ENCODE measurements around the gene ATG101. TPM values are rescaled to one million over a fixed set of nuclear protein-coding genes. Genes with fewer than 3 reads are reported as not detected.

The ATG101 gene
- total RNA-seq, 1 experiment from 2014 or later, result 78.6 TPM

DNA sequence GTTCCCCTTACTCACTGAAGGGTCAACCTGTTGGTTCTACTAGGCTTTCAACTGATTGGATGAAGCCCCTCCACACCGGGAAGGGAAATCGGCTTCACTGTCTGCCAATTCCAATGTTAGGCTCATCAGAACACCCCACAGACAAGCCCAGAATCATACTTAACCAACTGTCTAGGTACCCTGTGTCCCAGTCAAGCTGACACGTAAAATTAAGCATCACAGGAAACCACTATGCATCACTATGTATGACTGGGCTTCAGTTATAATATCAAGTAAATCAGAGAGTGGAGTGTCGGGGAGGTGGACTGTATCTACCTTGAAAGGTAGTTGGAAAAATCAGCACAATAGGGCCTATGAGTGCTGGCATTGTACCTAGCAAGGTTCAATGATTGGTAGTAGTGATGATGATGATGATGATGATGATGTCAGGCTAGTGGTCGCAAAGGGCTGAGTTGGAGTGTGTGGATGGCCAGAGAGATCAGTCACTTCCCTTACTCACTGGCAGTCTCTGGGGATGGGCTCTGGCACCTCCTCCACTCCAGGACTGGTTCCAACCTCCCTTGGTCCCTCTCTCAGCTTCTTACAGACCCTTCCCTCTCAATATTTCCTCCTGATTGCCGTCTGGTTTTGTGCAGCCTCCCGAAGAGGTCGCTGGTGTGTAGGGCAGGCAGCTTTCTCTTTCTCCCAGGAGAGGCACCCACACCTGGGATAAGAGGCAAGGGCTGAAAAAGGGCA is 3.3 kb upstream of the ATG101 start:
- Histone ChIP-seq H3K4me1 (replicated peaks) (peaks cover 26% of the 10 kb centered on the region), H3K27me3 (replicated peaks) (no peaks in the 10 kb centered on the region), H3K36me3 (peaks cover 8% of the 10 kb centered on the region), H3K27ac (no peak overlapping the region), H3K9me3 (replicated peaks) (no peaks in the 10 kb centered on the region), H3K4me3 (no peak overlapping the region)
- no peak for DNase-seq (ENCODE audit: low read depth in 1 of 2, low spot score in 2 of 2)

DNA sequence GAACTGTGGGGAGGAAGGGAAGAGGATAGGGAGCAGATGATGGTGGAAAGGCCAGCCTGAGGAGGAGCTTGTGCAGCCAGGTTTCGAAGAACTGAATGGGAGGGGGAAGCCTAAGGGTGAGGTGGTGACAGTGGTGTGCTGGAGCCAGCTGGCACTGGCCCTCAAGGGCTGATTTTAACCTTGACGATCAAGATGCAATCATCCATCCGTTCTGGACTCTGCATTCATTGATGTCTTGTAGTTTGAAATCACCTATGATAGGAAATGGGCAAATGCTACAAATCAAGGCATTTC is 2.8 kb upstream of the ATG101 start:
- H3K4me1 ChIP-seq (replicated peaks), result peaks cover 31% of the 10 kb centered on the region
- H3K4me3 ChIP-seq, result no peak overlapping the region
- no peak overlapping the region for H3K27ac ChIP-seq
- H3K27me3 ChIP-seq (replicated peaks), result no peaks in the 10 kb centered on the region
- no peaks in the 10 kb centered on the region for H3K9me3 ChIP-seq (replicated peaks)
- no peak for DNase-seq (ENCODE audit: low read depth in 1 of 2, low spot score in 2 of 2)
- H3K36me3 ChIP-seq, result peaks cover 12% of the 10 kb centered on the region

- no peaks in the 10 kb centered on the region for H3K9me3 ChIP-seq (replicated peaks)
- peaks cover 42% of the 10 kb centered on the region for H3K36me3 ChIP-seq
- H3K27ac ChIP-seq, result peak overlapping the region; percentile 99
- H3K27me3 ChIP-seq (replicated peaks), result no peaks in the 10 kb centered on the region
- H3K4me1 ChIP-seq (replicated peaks), result peaks cover 30% of the 10 kb centered on the region
- H3K4me3 ChIP-seq, result peak overlapping the region; percentile 92
- peak in 1 of 2 experiments; percentile 7 for DNase-seq (ENCODE audit: low read depth in 1 of 2, low spot score in 2 of 2)
Measured at GRCh38 chr12:52070185-52070925, 577 bp downstream of the ATG101 start.

- Histone ChIP-seq H3K27ac (no peak overlapping the region), H3K36me3 (peaks cover 70% of the 10 kb centered on the region)
- DNase-seq (ENCODE audit: low read depth in 1 of 2, low spot score in 2 of 2), result peak; percentile 35 to 53
Measured at GRCh38 chr12:52073531-52074381, 4.0 kb downstream of the ATG101 start.

DNA sequence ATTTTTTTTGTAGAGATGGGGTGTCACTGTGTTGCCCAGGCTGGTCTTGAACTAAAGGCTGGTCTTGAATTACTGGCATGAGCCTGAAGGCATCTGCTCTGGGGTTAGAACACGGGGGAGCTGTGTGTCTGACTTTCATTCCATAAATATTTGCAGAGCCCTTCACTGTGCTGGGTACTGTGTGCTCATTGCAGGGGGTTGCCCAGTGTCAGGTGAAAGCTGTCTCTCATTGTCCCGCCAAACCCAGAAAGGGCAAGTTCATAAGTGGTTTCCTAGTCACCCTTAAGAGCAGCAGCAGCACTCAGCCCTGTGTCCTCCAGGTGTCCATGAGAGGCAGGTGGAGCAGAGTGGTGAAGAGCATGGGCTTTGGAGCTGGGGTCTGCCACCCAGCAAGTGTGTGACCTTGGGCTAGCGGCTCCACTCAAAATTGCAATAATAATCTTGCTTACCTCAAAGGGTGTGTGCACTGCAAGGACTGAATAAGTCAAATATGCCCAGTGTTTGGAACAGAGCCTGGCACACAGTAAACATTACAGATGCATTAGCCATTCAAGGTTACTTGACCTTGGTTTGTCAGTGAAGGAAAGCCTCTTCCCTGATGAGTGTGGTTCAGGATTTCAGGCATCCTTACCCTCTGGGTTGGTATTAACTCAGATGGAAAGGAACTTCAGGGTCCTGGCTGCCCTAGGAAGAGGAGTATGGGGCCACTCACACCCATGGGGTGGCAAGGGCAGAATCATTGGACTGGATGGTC is 5.4 kb downstream of the ATG101 start:
- H3K27ac ChIP-seq, result no peak overlapping the region
- H3K36me3 ChIP-seq, result peaks cover 72% of the 10 kb centered on the region
- no peaks in the 10 kb centered on the region for H3K9me3 ChIP-seq (replicated peaks)
- DNase-seq (ENCODE audit: low read depth in 1 of 2, low spot score in 2 of 2), result no peak
- H3K27me3 ChIP-seq (replicated peaks), result no peaks in the 10 kb centered on the region
- H3K4me3 ChIP-seq, result no peak overlapping the region
- peaks cover 25% of the 10 kb centered on the region for H3K4me1 ChIP-seq (replicated peaks)

More at GRCh38 chr12:52073531-52074381, 4.0 kb downstream of the ATG101 start:
- no peaks in the 10 kb centered on the region for H3K27me3 ChIP-seq (replicated peaks)
- no peaks in the 10 kb centered on the region for H3K9me3 ChIP-seq (replicated peaks)
- H3K4me1 ChIP-seq (replicated peaks), result peaks cover 30% of the 10 kb centered on the region
- no peak overlapping the region for H3K4me3 ChIP-seq

GRCh38 chr12:52076811-52077210 is 7.0 kb downstream of the ATG101 start:
- Histone ChIP-seq H3K36me3 (peaks cover 67% of the 10 kb centered on the region), H3K27ac (no peak overlapping the region), H3K4me3 (no peak overlapping the region), H3K27me3 (replicated peaks) (no peaks in the 10 kb centered on the region), H3K9me3 (replicated peaks) (no peaks in the 10 kb centered on the region), H3K4me1 (replicated peaks) (peaks cover 10% of the 10 kb centered on the region)
- DNase-seq (ENCODE audit: low read depth in 1 of 2, low spot score in 2 of 2), result no peak

DNA sequence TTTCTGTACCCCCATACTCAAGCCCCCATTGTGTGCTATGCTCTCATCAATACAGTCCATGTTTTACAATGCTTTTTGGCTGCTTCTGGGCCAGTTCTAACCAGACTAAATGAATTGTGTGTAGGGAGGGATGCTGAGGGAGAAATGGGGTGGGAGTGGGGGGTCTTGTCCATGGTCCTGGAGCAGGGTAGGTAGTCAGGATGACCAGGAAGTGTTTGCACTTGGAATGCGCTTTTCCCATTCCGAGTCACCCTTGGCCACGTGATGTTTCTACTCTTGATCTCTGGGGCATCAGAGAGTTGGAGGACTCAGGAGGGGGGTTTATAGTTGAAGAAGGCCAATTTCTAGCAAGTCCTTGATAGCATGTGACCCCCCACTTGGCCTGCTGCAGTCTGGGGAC is 8.5 kb downstream of the ATG101 start:
- Histone ChIP-seq H3K27ac (no peak overlapping the region), H3K36me3 (peaks cover 55% of the 10 kb centered on the region), H3K9me3 (replicated peaks) (no peaks in the 10 kb centered on the region), H3K27me3 (replicated peaks) (no peaks in the 10 kb centered on the region), H3K4me1 (replicated peaks) (peaks cover 8% of the 10 kb centered on the region), H3K4me3 (no peak overlapping the region)
- no peak for DNase-seq (ENCODE audit: low read depth in 1 of 2, low spot score in 2 of 2)

GRCh38 chr12:52079576-52080402 is 10.0 kb downstream of the ATG101 start, which contains the start of gene SMIM41:
TSS of gene SMIM41 (plus strand) at chr12:52079704. CDS start at chr12:52079780, 76 bp downstream.
- no peak within 1 kb of the TSS for H3K4me3 ChIP-seq
- DNase-seq (ENCODE audit: low read depth in 1 of 2, low spot score in 2 of 2), result no peak

DNA sequence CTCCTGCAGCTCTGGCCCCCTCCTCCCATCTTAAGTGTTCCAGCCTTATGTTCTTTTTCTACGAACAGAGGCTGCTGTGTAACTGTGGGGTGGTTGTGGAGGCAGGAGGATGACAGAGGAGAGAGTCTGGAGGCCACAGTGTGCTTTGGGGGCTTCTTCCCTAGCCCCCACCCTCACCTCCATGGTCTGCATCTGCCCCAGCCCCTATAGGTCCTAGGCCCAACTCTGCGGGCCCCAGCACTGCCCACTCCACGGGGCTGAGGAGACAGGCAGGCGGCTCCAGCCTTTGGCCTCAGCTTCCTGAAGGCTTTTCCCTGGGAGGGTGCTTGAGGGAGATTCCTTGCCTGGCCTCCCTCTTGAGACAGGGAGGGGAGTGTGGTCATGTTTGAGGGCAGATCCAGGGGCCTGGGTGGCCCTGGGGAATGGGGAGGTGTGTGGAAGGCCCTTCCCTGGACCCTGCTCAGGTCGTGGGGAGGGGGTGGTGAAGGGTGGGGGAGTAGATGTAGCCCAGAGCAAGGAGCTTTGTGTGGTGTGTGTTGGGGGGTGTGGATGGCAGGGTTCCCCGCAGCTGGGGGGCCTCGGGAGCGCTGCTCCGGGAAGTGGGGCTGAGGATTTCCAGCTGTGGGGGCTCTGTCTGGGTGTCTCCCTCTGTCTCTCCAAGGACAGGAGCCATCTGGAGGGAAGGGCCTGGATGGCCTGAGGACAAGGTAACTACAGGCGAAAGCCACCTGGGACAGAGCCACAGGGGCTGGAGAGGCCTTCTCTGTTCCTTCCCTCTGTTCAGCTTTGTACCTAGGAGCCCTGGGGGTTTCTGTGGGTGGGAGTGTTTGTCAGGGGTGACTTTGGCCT is 10.8 kb downstream of the ATG101 start:
- DNase-seq (ENCODE audit: low read depth in 1 of 2, low spot score in 2 of 2), result no peak
- H3K36me3 ChIP-seq, result peaks cover 32% of the 10 kb centered on the region
- H3K27me3 ChIP-seq (replicated peaks), result no peaks in the 10 kb centered on the region
- no peak overlapping the region for H3K4me3 ChIP-seq
- no peaks in the 10 kb centered on the region for H3K9me3 ChIP-seq (replicated peaks)
- H3K27ac ChIP-seq, result no peak overlapping the region
- H3K4me1 ChIP-seq (replicated peaks), result no peaks in the 10 kb centered on the region

More at GRCh38 chr12:52079576-52080402, 10.0 kb downstream of the ATG101 start, which contains the start of gene SMIM41:
- Histone ChIP-seq H3K9me3 (replicated peaks) (no peaks in the 10 kb centered on the region), H3K4me1 (replicated peaks) (no peaks in the 10 kb centered on the region), H3K36me3 (peaks cover 40% of the 10 kb centered on the region), H3K27ac (no peak within 1 kb of the TSS), H3K27me3 (replicated peaks) (no peaks in the 10 kb centered on the region)

GRCh38 chr12:52081263-52081733 is 11.5 kb downstream of the ATG101 start:
- H3K27me3 ChIP-seq (replicated peaks), result no peaks in the 10 kb centered on the region
- H3K27ac ChIP-seq, result no peak overlapping the region
- DNase-seq (ENCODE audit: low read depth in 1 of 2, low spot score in 2 of 2), result no peak
- no peaks in the 10 kb centered on the region for H3K4me1 ChIP-seq (replicated peaks)
- H3K9me3 ChIP-seq (replicated peaks), result no peaks in the 10 kb centered on the region
- H3K36me3 ChIP-seq, result peaks cover 25% of the 10 kb centered on the region
- no peak overlapping the region for H3K4me3 ChIP-seq

DNA sequence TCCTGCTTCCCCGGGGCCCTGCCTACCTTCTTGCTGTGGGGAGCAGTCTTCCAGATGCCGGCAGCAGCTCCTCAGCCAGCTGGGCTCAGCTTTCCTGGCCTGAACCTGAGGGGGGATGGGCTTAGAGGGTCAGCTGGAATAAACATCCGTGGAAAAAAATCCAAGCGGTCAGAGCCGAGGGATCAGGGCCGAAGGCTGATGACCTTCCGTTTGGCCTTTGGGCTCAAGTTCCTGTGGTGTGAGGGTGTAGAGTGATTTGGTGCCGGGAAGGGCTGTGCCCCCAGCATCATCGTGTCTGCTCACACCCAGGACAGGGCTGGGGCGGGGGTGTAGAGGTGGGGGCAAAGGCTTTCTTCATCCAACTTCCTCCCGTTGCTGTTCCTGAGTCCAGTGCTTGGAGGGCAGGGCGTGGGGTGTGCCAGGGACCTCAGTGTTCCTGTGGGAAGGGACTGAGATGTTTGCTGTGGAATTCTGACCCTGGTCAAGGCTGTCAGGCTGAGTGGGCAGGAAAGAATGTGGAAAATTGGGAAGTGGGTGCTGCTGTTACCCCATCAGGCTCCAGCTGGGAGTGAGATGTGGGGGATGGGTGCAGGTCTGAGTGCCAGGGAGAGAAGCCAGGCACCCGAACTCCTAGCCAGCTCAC is 12.4 kb downstream of the ATG101 start:
- H3K27ac ChIP-seq, result no peak overlapping the region
- H3K9me3 ChIP-seq (replicated peaks), result no peaks in the 10 kb centered on the region
- H3K4me1 ChIP-seq (replicated peaks), result no peaks in the 10 kb centered on the region
- no peak for DNase-seq (ENCODE audit: low read depth in 1 of 2, low spot score in 2 of 2)
- no peaks in the 10 kb centered on the region for H3K27me3 ChIP-seq (replicated peaks)
- H3K4me3 ChIP-seq, result no peak overlapping the region
- peaks cover 17% of the 10 kb centered on the region for H3K36me3 ChIP-seq

All from SJSA1 (cell line).